Fibroblast of mammary gland (primary cell): Measurements from ENCODE around the gene PI4KA.
"Not testable (repeated sequence)": the region's sequence is repeated elsewhere in the genome, so short reads cannot be mapped to it uniquely, and the experiment has no call there.

Source experiments
- DNase-seq: peaks from one replicate; pipeline ENCODE4 v3.0.0-alpha.2; 2010; ENCODE audit warnings: low read depth
- H3K4me3 ChIP-seq: 2 replicates; pipeline ENCODE4 v1.5.1; 2011; ENCODE audit warnings: low read depth, mild to moderate bottlenecking, low read length, moderate library complexity; ENCODE audit not compliant: control insufficient read depth
- TF ChIP-seq, protein P1 (sequence below): conservative IDR thresholded peaks from 2 replicates; pipeline ENCODE4 v1.5.1; 2011; ENCODE audit warnings: low read depth, low read length, inconsistent platforms; ENCODE audit not compliant: control insufficient read depth, insufficient read depth

The PI4KA gene

DNA sequence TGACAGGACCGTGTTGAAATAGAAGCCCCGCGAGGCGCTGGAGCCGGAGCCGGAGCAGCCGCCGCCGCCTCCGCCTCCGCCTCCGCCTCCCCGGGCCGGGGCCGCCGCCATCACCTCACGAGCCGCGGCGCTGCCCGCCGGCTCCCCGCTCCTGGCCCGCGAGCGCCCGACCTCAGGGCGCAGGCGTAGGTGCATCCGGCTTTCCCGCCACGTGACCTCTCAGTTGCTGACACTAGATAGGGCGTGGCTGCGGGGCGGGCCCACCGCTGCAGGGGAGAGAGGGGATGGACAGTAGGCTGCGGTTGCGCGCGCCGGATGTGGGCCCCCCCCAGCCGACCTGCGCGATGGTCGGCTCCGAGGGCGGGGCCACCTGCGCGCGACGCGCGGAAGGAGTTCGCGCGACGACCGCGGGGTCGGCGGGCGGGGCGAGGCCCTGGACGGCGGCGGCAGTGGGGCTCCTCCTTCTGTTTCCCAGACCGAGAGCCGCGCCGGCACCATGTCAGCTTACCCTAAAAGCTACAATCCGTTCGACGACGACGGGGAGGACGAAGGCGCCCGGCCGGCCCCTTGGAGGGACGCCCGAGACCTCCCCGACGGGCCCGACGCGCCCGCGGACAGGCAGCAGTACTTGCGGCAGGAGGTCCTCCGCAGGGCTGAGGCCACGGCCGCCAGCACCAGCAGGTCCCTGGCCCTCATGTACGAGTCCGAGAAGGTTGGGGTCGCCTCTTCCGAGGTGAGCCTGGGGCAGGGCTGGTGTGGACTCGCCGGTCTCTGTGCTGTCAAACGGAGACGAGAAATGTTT lies at the start of gene PI4KA, which contains the start of gene SNAP29:
Gene PI4KA, minus strand, starts transcription at position 197 of the 802 bp plus-strand sequence. Its CDS starts 86 bp downstream, at position 111.
Gene SNAP29, plus strand, starts transcription at position 393 of the 802 bp plus-strand sequence. Its CDS starts 104 bp downstream, at position 497.
- peak within 1 kb of the TSS; percentile 86 for H3K4me3 ChIP-seq
- TF ChIP-seq, protein P1, sequence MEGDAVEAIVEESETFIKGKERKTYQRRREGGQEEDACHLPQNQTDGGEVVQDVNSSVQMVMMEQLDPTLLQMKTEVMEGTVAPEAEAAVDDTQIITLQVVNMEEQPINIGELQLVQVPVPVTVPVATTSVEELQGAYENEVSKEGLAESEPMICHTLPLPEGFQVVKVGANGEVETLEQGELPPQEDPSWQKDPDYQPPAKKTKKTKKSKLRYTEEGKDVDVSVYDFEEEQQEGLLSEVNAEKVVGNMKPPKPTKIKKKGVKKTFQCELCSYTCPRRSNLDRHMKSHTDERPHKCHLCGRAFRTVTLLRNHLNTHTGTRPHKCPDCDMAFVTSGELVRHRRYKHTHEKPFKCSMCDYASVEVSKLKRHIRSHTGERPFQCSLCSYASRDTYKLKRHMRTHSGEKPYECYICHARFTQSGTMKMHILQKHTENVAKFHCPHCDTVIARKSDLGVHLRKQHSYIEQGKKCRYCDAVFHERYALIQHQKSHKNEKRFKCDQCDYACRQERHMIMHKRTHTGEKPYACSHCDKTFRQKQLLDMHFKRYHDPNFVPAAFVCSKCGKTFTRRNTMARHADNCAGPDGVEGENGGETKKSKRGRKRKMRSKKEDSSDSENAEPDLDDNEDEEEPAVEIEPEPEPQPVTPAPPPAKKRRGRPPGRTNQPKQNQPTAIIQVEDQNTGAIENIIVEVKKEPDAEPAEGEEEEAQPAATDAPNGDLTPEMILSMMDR = no peak
- DNase-seq = peak; percentile 96

DNA sequence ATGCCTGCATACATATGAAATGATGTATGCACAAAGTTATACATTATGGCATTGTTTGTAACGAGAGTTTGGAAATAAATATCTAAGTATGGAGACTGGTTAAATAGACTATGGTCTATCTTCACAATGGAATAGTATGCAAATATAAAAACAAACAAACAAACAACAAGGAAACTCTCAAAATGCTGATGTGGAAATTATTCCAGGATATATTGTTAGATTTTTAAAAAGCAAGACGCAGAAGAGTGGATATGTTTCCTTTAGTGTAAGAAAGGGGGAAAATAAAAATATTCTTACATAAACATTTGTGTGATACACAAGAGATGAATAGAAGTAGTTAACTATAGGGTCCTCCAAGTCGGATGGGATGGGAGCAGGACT lies 47.8 kb upstream of the PI4KA start:
- TF ChIP-seq, protein P1 = no peak
- H3K4me3 ChIP-seq = no peak overlapping the region
- DNase-seq = no peak

DNA sequence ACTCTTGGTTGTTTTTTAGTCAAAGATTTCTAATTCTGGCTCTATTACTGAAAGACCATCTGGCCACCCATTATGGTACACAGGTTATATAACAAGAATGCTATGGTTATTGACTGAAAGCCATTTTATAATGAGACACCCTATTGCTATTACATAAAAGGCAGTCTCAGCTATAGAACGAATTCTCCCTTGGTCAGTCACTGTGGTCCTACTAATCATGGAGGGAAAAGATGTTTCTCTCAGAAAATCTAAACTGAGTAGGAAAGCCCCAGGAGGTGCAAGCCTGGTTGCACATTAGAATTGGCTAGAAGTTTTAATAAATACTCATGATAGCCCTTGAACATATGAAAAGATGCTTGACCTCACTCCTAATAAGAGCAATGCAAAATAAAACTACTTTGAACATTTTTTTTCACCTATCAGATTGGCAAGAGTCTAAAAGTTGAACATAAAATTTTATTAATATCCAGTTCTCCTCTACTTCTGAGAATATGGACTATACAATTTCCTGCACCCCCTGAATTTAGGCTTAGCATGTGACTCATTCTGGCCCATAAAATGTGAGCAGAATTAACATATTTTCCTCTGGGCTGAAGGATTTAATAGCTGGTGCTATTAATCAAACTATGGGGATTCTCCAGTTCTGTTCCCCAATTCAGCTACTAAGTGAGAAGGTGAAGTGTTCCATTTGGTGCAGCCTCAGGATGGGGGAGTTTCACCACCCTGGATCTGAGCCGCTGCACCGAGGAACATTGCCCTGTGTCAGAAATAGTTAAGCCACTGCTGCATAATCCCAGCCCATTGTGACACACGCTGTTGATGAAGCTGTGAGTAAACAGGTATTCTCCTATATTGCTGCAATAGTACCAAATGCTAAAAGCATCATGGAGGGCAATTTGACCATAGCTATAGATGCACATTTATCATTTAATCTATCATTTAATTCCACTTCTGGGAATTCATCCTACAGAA lies 47.1 kb upstream of the PI4KA start:
- TF ChIP-seq, protein P1 = no peak
- H3K4me3 ChIP-seq = no peak overlapping the region
- peak; percentile 40 for DNase-seq

DNA sequence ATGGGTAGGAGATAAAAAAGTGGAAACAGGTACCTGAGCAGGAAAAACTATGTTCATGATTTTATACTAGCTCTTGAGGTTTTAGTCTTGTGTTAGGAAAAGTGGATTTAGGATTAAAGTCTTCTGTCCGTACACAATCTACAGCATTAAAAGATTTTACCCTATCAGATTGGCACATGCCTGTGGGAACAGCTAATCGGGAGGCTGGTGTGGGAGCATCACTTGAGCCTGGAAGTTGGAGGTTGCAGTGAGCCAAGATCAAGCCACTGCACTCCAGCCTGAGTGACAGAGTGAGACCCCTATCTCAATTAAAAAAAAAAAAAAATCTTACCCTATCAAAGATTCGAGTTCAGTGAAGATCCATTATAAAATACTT lies 46.4 kb upstream of the PI4KA start:
- no peak overlapping the region for H3K4me3 ChIP-seq
- no peak for DNase-seq
- TF ChIP-seq, protein P1 = no peak

DNA sequence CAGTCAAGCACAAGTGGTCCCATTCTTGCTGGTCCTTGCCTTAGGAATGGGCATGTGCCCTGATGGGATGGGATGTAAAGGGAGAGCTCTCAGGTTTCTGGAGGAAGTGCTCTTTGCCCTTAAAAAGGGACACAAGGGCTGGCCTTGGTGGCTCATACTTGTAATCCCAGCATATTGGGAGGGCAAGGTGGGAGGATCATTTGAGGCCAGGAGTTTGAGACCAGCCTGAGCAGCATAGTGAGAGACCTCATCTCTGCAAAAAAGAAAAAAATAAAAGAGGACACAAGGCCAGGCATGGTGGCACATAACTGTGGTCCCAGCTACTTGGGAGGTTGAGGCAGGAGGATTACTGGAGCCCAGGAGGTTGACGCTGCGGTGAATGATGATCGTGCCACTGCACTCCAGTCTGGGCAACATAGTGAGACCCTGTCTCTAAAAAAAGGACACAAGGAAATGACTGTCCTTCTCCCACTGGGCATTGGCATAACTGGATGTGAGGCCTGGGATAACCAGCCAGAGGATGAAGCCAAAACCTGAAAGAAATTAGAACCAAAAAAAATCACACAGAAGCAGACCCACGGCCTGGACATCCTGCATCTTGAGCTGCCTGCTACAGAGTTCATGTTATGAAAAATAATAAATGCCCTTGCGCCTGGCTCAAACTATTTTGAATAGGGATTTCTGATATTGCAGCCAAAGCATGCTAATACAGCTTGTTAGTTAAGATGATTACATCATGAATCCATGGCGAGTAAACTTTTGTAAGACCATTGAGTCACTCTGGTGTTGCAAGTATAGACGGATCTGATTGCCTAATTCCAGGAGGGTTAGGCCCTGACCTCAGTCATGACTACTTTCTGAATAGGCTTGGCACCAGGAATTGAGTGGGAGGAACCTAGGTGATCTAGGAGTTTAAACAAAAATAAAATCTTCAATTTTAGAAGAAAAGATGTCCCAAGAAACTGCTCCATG lies 45.7 kb upstream of the PI4KA start:
- H3K4me3 ChIP-seq = no peak overlapping the region
- DNase-seq = peak; percentile 99
- TF ChIP-seq, protein P1 = no peak

DNA sequence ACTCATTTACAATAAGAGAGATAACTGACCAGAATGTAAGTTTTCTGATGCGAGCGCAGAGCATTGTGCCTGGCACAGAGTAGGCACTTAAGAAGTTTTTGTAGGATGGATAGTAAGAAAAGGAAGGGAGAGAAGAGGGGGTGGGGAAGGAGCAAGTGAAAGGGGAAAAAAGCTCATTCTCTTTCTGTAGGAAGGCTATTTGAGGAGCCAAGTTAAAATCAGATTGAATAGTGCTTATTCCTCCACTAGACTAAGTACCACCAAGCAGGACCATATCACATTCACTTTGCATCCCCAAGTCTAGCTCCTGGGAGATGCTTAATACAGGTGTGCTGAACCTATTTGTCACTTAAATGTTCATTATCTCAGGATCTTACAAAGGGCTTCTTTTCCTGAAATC lies 44.5 kb upstream of the PI4KA start:
- H3K4me3 ChIP-seq = no peak overlapping the region
- no peak for DNase-seq
- TF ChIP-seq, protein P1 = no peak

DNA sequence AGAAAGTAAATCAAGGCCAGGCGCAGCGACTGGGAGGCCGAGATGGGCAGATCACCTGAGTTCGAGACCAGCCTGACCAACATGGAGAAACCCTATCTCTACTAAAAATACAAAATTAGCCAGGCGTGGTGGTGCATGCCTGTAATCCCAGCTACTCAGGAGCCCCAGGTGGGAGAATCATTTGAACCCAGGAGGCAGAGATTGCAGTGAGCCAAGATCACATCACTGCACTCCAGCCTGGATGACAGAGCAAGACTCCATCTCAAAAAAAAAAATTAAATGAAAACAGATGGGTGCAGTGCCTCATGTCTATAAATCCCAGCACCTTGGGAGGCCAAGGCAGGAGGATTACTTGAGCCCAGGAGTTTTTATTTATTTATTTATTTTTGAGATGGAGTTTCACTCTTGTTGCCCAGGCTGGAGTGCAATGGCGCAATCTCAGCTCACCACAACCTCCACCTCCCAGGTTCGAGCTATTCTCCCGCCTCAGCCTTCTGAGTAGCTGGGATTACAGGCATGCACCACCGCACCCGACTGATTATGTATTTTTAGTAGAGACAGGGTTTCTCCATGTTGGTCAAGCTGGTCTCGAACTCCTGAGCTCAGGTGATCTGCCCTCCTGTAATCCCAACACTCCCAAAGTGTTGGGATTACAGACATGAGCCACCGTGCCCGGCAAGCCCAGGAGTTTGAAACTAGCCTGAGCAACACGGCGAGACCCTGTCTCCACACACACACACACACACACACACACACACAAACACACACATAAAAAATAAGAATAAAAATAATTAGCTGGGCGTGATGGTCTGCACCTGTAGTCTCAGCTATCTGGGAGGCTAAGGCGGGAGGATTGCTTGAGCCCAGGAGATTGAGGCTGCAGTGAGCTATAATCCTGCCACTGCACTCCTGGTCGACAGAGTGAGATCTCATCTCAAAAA lies 42.8 kb upstream of the PI4KA start:
- DNase-seq = peak; percentile 50
- not testable (repeated sequence) for H3K4me3 ChIP-seq
